MCF 10A (cell line): ENCODE data around the gene RRP1B. TPM values are rescaled to one million over a fixed set of nuclear protein-coding genes. Genes with fewer than 3 reads are reported as not detected.

ENCODE experiments used
- BruUV-seq: library from RNA; stranded (reverse); fragments of 400-500 nt; replicated peaks from 2 replicates; lab custom pipeline; 2021; lab: Mats Ljungman, UMichigan
- CTCF ChIA-PET: fragments of 300-600 bp; sonication (Branson Sonifier 250); formaldehyde crosslinking; extraction: SDS; loops from one replicate; lab custom pipeline; 2021; ENCODE audit warnings: antibody characterized with exemption, inconsistent platforms; lab: Yijun Ruan, JAX
- POLR2A ChIA-PET: fragments of 300-600, 350-650 bp; sonication (Branson Sonifier 250); formaldehyde crosslinking; extraction: SDS; loops from one replicate; lab custom pipeline; 2020; ENCODE audit warnings: antibody characterized with exemption, inconsistent platforms; lab: Yijun Ruan, JAX
- DNase-seq: peaks from one replicate; pipeline ENCODE4 v3.0.0-alpha.2; 2018; ENCODE audit not compliant: unreplicated experiment
- H3K27ac Mint-ChIP-seq: one replicate; pipeline ENCODE4 v1.8.0; 2022; ENCODE audit warnings: mild to moderate bottlenecking, low read depth, mixed read lengths; ENCODE audit not compliant: unreplicated experiment
- H3K27me3 Mint-ChIP-seq: one replicate; pipeline ENCODE4 v1.8.0; 2022; ENCODE audit warnings: mixed read lengths; ENCODE audit not compliant: insufficient read depth, unreplicated experiment
- H3K36me3 Mint-ChIP-seq: one replicate; pipeline ENCODE4 v1.8.0; 2022; ENCODE audit warnings: mild to moderate bottlenecking, moderate library complexity, mixed read lengths; ENCODE audit not compliant: insufficient read depth, unreplicated experiment
- H3K4me1 Mint-ChIP-seq: one replicate; pipeline ENCODE4 v1.8.0; 2022; ENCODE audit warnings: mixed read lengths; ENCODE audit not compliant: insufficient read depth, unreplicated experiment
- H3K4me3 Mint-ChIP-seq: one replicate; pipeline ENCODE4 v1.8.0; 2022; ENCODE audit warnings: mild to moderate bottlenecking, moderate library complexity, mixed read lengths; ENCODE audit not compliant: unreplicated experiment
- H3K9me3 Mint-ChIP-seq: one replicate; pipeline ENCODE4 v1.8.0; 2022; ENCODE audit warnings: mixed read lengths; ENCODE audit not compliant: unreplicated experiment
- CTCF ChIP-seq: fragments of 200-600 bp; IDR thresholded peaks from one replicate; pipeline ENCODE4 v1.8.0; 2022; ENCODE audit warnings: antibody characterized with exemption, mild to moderate bottlenecking; ENCODE audit not compliant: unreplicated experiment
- intact Hi-C: fragments of 100-400 bp; cut with micrococcal nuclease; formaldehyde crosslinking; loops from 2 replicates; pipeline ENCODE4 v1.14.1; 2022
- total RNA-seq: library from RNA; stranded (reverse); gene quantifications from 2 replicates; pipeline ENCODE4 v1.2.3, GENCODE V29; 2022

The RRP1B gene
- total RNA-seq, 1 experiment from 2014 or later, result 39.8 TPM

DNA sequence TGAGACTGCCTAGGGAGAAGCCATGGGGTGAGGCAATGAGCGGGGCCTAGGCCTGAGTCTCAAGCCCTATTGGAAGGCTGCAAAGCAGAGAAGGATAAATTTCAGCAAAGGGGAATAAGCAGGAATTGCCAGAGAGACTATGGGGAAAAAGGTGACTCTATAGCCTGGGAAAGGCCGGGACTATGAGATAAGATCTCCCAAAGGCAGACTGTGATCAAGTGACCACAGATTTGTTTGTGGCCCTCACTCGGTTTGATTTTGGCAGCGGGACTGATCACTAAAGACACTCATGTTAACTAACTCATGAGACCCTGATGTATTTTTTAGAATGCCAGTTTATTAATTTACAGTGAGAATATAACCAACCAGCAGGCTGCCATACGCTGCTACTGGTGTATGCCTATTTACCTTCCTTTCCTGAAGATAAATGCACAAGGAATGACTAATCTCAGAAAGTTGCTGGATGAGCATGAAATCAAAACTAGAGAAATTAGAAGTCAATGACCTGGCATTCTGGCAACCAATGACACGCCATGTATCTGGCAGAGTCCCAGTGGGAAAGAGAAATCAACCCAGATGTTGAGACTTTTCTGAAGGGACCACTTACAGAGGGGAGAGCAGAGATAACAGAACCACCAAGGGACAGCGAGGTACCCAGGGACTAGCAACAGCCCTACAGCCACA, 4.4 kb upstream of the RRP1B start:
- Mint-ChIP-seq H3K27ac (no peak overlapping the region), H3K4me1 (peaks cover 5% of the 10 kb centered on the region), H3K4me3 (no peak overlapping the region), H3K27me3 (no peaks in the 10 kb centered on the region), H3K9me3 (no peaks in the 10 kb centered on the region), H3K36me3 (no peaks in the 10 kb centered on the region)
- TF ChIP-seq CTCF, result no peak
- CTCF ChIA-PET, result interaction anchor here (0.6 to 0.8 kb wide), 2 partner anchors 42 to 70 kb away, joined by 3 read pairs; no protein-coding TSS in a partner anchor
- BruUV-seq, result no TSS peak
- intact Hi-C loops, result no loop called here
- no peak for DNase-seq
- POLR2A ChIA-PET, result interaction anchor here (1.5 kb wide), 1 partner anchor 65 kb away, joined by 3 read pairs; no protein-coding TSS in a partner anchor

GRCh38 chr21:43657355-43658087, 1.8 kb upstream of the RRP1B start:
- DNase-seq, result no peak
- intact Hi-C loops, result no loop called here
- Mint-ChIP-seq H3K4me1 (peaks cover 21% of the 10 kb centered on the region), H3K4me3 (no peak overlapping the region), H3K9me3 (no peaks in the 10 kb centered on the region), H3K27me3 (no peaks in the 10 kb centered on the region), H3K36me3 (peaks cover 6% of the 10 kb centered on the region), H3K27ac (no peak overlapping the region)
- POLR2A ChIA-PET, result no interaction called here
- CTCF ChIA-PET, result interaction anchor here (0.5 to 2.0 kb wide), 3 partner anchors 12 to 74 kb away, joined by 3 to 9 read pairs (median 3); no protein-coding TSS in a partner anchor
- BruUV-seq, result no TSS peak
- no peak for TF ChIP-seq CTCF

DNA sequence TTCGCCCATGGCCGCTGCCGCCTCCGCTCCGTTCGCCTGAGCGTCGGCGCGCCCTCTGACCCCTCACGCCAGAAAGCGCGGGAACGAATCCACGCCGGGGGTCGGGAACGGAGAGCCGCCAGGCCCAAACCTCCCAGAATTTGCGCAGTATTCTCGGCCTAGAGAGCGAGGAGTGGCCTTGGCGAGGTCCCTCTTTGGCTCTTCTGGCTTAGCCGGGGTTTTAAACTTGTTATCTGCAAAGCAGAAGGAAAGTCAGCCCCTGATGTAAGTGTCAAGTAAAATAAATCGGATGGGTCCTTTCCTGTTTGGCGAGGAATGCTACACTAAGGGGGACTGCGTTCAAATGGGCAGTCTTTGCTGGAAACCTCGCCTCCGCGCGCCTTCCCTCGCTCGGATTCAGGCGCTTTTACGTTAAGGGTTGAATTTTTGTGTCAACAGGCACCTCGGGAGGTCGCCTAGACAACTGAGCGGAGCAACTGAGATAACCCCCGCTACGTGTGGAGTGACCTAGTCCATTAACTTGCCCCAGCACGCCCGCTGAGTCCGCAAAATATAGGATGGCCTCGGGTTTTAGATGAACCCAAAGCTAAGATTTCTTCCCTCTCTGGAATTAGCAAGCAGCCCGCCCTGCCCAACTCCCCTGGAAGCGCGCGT, 1.1 kb upstream of the RRP1B start:
- peaks cover 21% of the 10 kb centered on the region for H3K4me1 Mint-ChIP-seq
- no peaks in the 10 kb centered on the region for H3K9me3 Mint-ChIP-seq
- no peak for DNase-seq
- no peak overlapping the region for H3K4me3 Mint-ChIP-seq
- no peak for TF ChIP-seq CTCF
- H3K27me3 Mint-ChIP-seq, result no peaks in the 10 kb centered on the region
- POLR2A ChIA-PET, result interaction anchor here (1.7 to 2.3 kb wide), 2 partner anchors 55 to 71 kb away, joined by 8 to 19 read pairs; no protein-coding TSS in a partner anchor
- peaks cover 13% of the 10 kb centered on the region for H3K36me3 Mint-ChIP-seq
- intact Hi-C loops, result no loop called here
- no peak overlapping the region for H3K27ac Mint-ChIP-seq
- CTCF ChIA-PET, result interaction anchor here (0.6 to 1.3 kb wide), 2 partner anchors 13 to 1597 kb away, joined by 3 to 4 read pairs; no protein-coding TSS in a partner anchor
- no TSS peak for BruUV-seq

GRCh38 chr21:43658769-43659135, 608 bp upstream of the RRP1B start:
- no TSS peak for BruUV-seq
- intact Hi-C loops, result no loop called here
- H3K27me3 Mint-ChIP-seq, result no peaks in the 10 kb centered on the region
- no peaks in the 10 kb centered on the region for H3K9me3 Mint-ChIP-seq
- ChIA-PET CTCF (interaction anchor here (0.6 to 1.3 kb wide), 2 partner anchors 13 to 1596 kb away, joined by 3 to 4 read pairs; no protein-coding TSS in a partner anchor), POLR2A (interaction anchor here (1.7 to 2.3 kb wide), 4 partner anchors 54 to 462 kb away, joined by 3 to 19 read pairs (median 10); no protein-coding TSS in a partner anchor)
- H3K27ac Mint-ChIP-seq, result peak overlapping the region; percentile 90
- peaks cover 18% of the 10 kb centered on the region for H3K36me3 Mint-ChIP-seq
- TF ChIP-seq CTCF, result no peak
- peaks cover 21% of the 10 kb centered on the region for H3K4me1 Mint-ChIP-seq
- no peak for DNase-seq
- H3K4me3 Mint-ChIP-seq, result peak overlapping the region; percentile 97
